GM19467 (cell line): ENCODE measurements around the gene OR8H1.

Source experiments
- ATAC-seq: cut with Tn5 transposase; IDR thresholded peaks from one replicate; pipeline ENCODE4 v1.9.1; 2021; ENCODE audit warnings: mild to moderate bottlenecking, moderate library complexity; ENCODE audit not compliant: unreplicated experiment

The OR8H1 gene, protein sequence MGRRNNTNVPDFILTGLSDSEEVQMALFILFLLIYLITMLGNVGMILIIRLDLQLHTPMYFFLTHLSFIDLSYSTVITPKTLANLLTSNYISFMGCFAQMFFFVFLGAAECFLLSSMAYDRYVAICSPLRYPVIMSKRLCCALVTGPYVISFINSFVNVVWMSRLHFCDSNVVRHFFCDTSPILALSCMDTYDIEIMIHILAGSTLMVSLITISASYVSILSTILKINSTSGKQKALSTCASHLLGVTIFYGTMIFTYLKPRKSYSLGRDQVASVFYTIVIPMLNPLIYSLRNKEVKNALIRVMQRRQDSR

GRCh38 chr11:56292154-56292553 lies at the start of gene OR8H1:
OR8H1 (minus strand) TSS chr11:56292254; CDS start chr11:56291062, 1,192 bp downstream.
- ATAC-seq, result no peak

DNA sequence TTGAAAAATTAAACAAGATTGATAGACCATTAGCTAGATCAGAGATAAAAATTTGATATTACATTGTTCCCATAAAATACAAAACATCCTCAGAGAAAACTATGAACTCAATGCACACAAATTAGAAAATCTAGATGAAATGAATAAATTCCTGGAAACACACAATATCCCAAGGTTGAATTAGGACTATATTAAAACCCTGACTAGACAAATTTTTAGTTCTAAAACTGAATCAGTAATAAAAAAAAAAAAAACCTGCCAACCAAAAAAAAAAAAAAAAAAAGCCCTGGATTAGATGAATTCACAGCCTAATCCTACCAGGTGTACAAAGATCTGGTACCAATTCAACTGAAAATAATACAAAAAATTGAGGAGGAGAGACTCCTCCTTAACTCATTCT lies 48.2 kb upstream of the OR8H1 start:
- ATAC-seq, result no peak

DNA sequence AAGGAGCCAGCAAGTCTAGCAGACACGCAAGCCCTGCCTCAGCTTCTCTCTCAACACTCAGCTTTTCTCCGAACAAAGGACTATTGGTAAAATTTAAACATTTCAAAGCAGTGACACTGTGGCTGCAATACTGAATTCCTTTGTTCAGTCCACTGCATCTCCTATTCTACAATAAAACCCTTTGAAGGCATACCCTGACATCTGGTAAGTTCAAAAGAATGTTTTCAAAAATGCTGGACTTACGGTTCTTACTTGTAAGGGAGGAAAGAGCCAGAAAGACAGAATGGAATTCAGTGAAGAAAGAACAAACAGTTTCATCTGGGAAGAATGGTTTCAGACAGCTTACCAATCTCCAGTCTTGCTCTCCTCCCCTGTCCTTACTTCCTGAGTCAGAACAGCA lies 41.1 kb upstream of the OR8H1 start:
- no peak for ATAC-seq

- no peak for ATAC-seq
These were observed 39.9 kb upstream of the OR8H1 start for GRCh38 chr11:56331861-56332491.

- ATAC-seq, result no peak
These were observed 22.8 kb upstream of the OR8H1 start, which contains the start of gene OR8K3 for GRCh38 chr11:56314844-56315243. OR8K3 (plus strand) TSS chr11:56315144; CDS start chr11:56318307, 3,163 bp downstream.

- no peak for ATAC-seq
These were observed 15.8 kb upstream of the OR8H1 start for GRCh38 chr11:56307836-56308235.

- ATAC-seq, result no peak
These were observed 4.8 kb upstream of the OR8H1 start for GRCh38 chr11:56296898-56297297.

GRCh38 chr11:56273854-56274253 lies 18.2 kb downstream of the OR8H1 start, which contains the start of gene OR5T1:
OR5T1 (plus strand) TSS chr11:56274154; CDS start chr11:56275639, 1,485 bp downstream.
- ATAC-seq, result no peak

- no peak for ATAC-seq
These were observed 21.0 kb downstream of the OR8H1 start for GRCh38 chr11:56271092-56271491.

GRCh38 chr11:56251954-56252353 lies 40.1 kb downstream of the OR8H1 start, which contains the start of gene OR5T3:
OR5T3 (plus strand) TSS chr11:56252254; CDS start chr11:56252254, 0 bp downstream.
- ATAC-seq, result no peak
